Superior temporal gyrus (tissue), 1 donor: Measurements from ENCODE around the gene FOXC1.

Experiments
- DNase-seq: peaks from one replicate; pipeline ENCODE4 v3.0.0-alpha.2; 2016; ENCODE audit errors: extremely low spot score

The FOXC1 gene

DNA sequence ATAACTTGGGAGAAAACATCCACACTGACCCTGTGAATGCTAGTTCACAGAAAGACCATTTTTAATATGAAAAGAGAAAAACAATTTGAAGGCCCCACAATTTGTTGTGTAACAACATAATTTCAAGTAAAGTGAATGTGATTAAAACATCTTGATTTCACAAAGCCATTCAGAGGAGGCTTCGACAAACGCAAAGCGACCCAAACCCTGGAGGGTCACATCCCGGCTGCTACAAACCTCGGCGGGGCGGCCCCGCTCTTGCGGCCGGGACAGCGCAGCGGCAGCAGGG lies 14.0 kb downstream of the FOXC1 start:
- DNase-seq = no peak

GRCh38 chr6:1624058-1624850 lies 14.5 kb downstream of the FOXC1 start:
- DNase-seq = no peak

DNA sequence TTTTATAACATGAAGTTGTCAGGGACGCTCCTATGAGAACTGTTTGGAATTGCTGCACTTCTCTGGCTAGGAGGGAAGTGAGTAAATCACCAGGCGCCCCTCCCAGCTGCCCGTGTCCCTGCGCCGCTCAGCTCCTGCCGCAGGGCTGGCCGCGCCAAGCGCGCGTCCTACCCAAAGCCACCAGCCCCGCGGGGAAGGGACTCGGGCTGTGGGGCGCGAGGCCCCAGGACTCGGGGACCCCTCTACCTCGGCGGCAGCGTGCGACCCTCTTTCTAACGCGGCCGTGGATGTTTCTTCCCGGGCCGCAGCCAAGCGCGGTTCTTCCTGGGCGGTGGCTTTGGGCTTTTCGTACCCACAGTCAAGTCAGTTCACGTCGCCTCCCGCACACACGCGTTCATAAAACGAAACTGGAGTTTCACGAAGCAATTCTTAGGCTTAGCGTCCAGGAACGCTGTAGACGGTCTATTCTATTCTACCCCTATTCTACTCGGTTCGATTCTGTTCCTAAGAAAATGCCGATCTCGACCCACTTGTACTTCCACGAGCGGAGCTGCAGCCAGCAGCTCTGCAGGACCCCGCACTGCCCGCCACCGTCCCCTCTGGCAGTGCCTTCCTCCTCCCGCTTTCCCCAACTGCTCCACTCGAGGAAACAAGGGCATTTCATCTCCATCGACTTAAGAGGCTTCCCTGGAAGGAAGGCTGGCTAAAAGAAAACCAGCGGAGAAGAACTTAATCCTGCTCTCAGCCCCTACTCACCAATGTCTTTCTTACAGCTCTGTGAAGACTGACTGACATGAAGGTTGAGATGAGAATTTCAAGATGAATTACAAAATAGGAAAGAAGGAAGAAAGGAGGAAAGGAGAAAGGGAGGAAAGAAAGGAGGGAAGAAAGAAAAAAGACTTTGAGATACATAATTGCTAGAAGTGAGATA lies 15.4 kb downstream of the FOXC1 start:
- DNase-seq = no peak

DNA sequence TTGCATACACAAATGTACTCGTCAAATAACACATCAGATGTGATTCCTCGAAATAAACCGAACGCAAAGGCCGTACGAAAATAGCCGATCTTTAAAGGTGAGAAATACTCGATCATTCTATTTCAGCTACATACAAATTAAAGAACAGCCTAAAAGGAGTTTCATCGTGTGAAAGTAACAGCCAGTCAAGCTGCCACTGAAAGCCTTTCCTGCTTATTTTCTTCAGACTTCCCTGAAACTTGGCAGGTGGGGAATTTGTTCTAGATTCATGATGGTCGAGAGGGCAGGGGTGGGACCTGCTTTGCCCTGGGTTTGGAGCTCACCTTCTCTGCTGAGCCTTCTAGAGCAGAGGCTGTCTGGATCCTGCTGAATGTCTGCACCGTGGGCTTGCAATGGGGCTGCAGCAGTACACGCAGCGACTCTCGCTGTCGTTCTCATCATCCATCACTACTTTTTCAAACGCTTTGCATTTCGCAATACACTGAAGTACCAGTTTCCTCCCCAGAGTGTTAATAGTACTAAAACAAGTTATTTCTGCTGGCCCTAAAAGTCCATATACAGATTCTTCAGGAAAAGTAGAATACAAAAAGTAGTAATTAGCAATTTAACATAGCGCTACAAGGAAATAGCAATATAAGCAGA lies 16.2 kb downstream of the FOXC1 start:
- no peak for DNase-seq

- DNase-seq = no peak
Measured at GRCh38 chr6:1626481-1626880, 16.8 kb downstream of the FOXC1 start.

DNA sequence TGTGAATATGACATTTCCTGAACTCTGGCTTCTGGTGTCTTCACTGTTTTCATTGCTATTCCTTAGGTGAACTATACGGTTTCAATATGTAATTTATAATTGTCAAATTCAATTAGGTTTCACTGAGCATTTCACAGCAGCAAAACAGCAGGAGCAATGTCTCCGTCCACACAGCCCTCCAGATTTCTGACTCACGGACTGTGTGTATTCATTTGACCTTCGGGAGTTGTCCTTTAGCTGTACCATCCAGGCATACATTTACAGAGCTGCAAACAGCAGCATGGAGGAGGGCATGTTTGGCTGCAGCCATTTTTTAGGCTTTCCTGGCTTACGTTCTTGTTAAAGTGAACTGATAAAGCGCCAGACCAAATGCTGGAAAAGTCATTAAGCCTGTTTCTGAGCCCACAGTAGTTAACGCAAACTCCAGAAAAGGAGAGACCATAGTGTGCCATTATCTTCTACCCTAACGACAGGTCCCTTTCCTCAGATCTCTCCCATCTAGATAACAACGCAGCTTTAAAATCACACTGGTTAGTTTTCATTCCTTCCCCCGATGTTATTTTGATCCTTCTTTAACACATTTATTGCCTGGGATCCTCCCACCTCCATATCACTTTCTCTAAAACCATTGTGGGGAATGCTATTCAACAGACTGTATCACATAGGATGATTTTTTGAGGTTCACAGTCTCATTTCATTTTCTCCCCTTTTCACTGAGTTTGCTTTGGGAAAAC lies 18.3 kb downstream of the FOXC1 start:
- DNase-seq = no peak

GRCh38 chr6:1629316-1629715 lies 19.6 kb downstream of the FOXC1 start:
- no peak for DNase-seq

- DNase-seq = no peak
Measured at GRCh38 chr6:1630212-1630770, 20.6 kb downstream of the FOXC1 start.

- DNase-seq = no peak
Measured at GRCh38 chr6:1630771-1631217, 21.1 kb downstream of the FOXC1 start.

DNA sequence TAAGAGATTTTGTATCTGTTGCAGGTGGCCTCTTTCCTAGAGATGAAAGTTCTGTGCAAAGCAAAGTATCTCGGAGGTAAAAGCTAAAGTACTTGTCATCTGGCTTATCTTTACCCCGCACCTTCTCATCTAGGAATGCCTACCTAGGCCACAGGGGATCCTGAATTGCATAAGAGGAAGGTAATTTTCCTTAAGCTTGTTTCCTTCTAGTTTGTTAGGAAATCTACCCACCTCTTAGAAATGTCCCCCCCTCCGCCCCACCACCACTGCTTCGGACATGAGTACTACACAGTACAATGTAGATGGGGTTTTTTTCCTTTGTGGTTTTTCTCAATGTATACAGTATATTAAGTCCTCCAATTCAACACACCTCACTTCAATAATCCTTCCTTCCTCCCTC lies 21.5 kb downstream of the FOXC1 start:
- no peak for DNase-seq

DNA sequence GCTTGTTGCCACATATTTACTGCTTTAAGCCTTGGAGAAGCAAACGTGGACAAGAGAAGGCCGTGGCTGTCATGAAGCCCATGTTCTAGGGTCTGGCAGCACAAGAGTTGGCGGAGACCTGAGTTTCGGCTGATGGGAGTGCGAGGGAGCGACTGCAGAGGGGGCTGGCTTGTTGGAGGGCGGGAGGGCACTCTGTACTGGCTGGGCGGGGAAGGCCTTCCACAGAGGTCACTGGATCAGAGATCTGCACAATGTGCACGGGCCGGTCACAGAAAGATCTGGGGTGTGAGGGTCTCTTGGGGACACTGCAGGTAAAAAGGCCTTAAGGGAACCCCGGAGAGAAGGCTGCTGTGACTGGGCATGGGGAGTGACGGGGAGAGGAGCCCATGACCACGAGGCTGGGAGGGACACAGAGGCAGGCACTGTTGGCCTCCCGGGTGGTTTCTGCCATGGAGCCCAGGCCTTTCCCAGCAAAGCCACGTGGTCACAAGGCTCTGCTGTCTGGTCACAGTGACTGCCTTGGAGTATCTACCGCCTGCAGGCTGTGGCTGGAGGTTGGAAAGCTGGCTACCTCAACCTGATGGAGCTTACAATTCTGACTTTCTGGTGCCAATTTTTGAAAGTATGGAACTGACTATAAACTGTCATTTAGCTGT lies 23.8 kb downstream of the FOXC1 start:
- DNase-seq = no peak

DNA sequence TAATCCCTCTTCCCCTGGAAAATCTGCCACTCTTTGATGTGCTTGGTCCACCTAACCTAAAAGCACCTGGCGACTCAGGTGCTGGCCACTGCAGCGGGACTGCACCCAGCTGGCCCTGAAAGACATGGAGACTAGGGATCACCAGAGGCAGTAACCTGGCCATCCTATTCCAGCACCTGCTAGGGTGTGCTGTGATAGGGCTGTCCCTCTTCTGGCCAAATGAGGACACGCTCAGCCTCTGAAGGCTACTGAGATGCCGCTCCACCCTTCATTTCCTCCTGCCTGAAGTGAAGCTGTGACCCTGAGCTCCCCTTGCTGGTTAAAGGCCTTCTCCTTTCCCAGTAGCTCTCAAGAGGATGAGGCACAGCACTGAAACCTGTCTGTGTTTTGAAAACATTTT lies 24.4 kb downstream of the FOXC1 start:
- DNase-seq = no peak

GRCh38 chr6:1635305-1636010 lies 25.7 kb downstream of the FOXC1 start:
- no peak for DNase-seq

- DNase-seq = no peak
Measured at GRCh38 chr6:1636272-1636825, 26.6 kb downstream of the FOXC1 start.

DNA sequence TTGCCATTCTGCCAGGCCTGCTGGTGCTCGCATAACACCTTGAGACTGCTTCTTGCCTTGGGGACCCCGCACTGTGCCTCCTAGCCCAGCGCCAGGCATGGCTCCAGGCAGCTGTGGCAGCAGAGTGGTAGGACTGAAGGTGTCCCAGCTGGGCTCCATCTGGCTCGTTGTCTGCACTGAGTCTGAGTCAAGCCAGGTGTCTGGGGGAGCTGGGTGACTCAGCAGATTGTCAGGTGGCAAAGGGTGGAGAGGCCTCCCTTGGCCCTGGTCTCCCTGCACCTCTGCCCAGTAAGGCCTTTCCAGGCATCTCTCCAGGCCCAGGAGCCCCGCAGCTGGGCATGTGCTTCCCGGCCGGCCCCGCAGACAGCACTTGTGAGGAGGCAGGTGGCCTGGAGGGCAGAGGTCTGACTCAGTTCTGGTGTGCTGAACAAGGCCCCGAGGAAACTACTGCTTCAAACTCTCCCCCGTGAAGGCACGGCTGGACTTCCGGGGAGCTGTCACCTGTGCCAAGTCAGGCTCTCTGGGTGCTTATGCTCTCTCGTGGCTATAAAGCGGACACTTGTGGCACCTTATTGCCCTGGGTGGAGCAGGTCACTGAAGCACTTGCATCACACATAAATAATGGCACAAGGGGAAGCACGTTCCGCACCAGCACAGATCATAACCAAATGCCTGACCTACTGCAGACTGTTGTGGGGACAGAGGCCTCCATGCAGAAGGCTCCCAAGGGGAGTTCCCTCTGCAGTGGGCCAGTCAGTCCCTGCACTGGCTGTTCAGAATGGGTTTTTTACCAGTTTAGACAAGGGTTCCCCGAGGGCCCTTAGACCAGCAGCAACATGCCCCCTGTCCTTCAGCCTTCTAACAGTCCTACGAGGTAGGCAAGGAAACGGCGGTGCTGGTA lies 27.5 kb downstream of the FOXC1 start:
- DNase-seq = no peak

DNA sequence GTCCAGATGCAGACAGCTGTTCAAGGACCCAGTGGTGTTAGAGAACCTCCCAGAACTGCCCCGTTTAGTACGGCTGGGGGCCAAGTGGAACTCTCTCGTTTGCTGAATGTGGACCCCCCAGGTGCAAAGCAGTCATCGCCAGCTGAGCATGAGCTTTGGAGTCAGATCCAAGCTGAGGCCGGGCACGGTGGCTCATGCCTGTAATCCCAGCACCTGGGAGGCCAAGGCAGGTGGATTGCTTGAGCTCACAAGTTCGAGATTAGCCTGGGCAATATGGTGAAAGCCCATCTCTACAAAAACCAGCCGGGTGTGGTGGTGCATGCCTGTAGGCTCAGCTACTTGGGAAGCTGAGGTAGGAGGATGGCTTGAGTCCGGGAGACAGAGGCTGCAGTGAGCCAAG lies 29.7 kb downstream of the FOXC1 start:
- DNase-seq = no peak

DNA sequence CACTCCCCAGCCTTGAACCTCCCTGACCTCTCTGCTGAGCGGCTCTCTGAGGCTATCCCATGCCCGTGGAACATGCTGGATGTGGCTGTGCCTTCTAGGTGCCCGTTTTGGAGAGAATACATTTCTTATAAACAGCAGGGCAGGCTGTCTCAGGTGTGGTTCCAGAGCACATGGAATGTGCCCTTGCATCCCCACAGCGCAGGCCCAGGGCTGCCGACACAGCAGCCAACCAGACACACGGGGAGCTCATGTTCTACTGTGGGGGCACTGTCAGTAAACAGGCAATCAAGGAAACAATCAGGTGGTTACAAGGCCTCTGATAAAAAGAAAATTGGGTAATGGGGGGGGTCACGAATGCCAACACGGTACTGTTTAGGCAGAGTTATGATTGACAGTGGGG lies 30.8 kb downstream of the FOXC1 start:
- DNase-seq = no peak

DNA sequence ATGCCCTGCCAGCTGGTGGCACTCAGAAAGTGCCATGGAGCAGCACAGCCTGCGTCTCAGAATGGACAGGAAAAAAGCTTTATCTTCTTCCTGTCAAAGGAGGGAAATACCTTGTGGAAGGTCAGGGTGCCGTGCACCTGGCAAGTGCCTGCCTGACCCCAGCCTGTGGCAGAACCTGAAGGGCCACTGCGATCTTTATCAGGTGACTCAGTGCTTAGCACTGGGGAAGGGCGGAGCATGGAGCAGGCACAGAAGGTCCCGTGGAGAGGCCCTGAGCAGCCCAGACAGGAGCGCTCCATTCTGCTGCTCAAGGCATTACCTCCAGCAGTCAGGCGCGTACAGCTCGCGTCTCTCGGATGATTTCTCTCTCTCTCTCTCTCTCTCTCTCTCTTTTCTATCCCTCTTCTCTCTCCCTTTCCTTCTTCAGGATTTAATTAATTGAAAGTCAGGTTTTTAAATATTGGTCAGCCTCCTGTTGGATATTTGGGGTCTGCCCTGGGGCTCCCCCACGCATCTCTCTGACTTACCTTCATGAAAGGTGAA lies 31.7 kb downstream of the FOXC1 start:
- no peak for DNase-seq

- DNase-seq = no peak
Measured at GRCh38 chr6:1643111-1643510, 33.4 kb downstream of the FOXC1 start.
